B cell (primary cell): ENCODE results near the gene ITPK1. TPM values are rescaled to one million over a fixed set of nuclear protein-coding genes. Genes with fewer than 3 reads are reported as not detected.

Experiments used
- ATAC-seq: fragments of 200-7000 bp; cut with Tn5 transposase; one replicate; pipeline ENCODE4 v1.10.0; 2021; ENCODE audit warnings: low read depth, mild to moderate bottlenecking, moderate number of reproducible peaks, moderate library complexity
- CTCF ChIA-PET: fragments of 350-600 bp; sonication (Branson Sonifier 250); formaldehyde crosslinking; loops from one replicate; lab custom pipeline; 2021; ENCODE audit warnings: antibody characterized with exemption, inconsistent platforms; lab: Charles Lee
- POLR2A ChIA-PET: fragments of 350-600 bp; sonication (Branson Sonifier 250); formaldehyde crosslinking; loops from one replicate; lab custom pipeline; 2021; ENCODE audit warnings: antibody characterized with exemption; lab: Charles Lee
- DNase-seq: peaks from one replicate; pipeline ENCODE4 v3.0.0; 2013
- H2AFZ ChIP-seq: 2 replicates; pipeline ENCODE4 v1.6.1; 2012; ENCODE audit warnings: mild to moderate bottlenecking, low read depth, low read length; ENCODE audit not compliant: insufficient read depth, poor library complexity, severe bottlenecking
- H3K27ac ChIP-seq, 2 donors: 1 replicate in 1 of 2; 2 replicates in 1 of 2; pipeline ENCODE4 v1.5.1; 2012 to 2013; ENCODE audit warnings: low read length in 2 of 2, mild to moderate bottlenecking in 2 of 2, moderate library complexity in 1 of 2
- H3K27me3 ChIP-seq, 4 experiments: fragments of 200-600 bp in 1 of 4; sonication (generic) in 1 of 4; replicated peaks in 1 of 4; 1 replicate in 2 of 4; 2 replicates in 2 of 4; pipeline versions ENCODE4 v1.6.1 to v1.7.0; 2013 to 2016; ENCODE audit warnings: low read length in 3 of 4, mild to moderate bottlenecking in 2 of 4, mixed read lengths in 1 of 4, moderate library complexity in 1 of 4; ENCODE audit not compliant: insufficient read depth in 4 of 4, control insufficient read depth in 3 of 4; ENCODE audit errors: control extremely low read depth in 1 of 4
- H3K36me3 ChIP-seq, 2 experiments: replicated peaks in 1 of 2; 1 replicate in 1 of 2; 2 replicates in 1 of 2; pipeline versions ENCODE4 v1.6.1 to v1.7.1; 2013; ENCODE audit warnings: low read length in 1 of 2; ENCODE audit not compliant: insufficient read depth in 2 of 2, control insufficient read depth in 1 of 2; ENCODE audit errors: control extremely low read depth in 1 of 2, extremely low read depth in 1 of 2
- H3K4me1 ChIP-seq, 2 donors: fragments of 200-600 bp in 1 of 2; sonication (generic) in 1 of 2; 1 replicate in 1 of 2; 2 replicates in 1 of 2; pipeline versions ENCODE4 v1.5.1 to v1.6.1; 2013 to 2017; ENCODE audit warnings: low read length in 2 of 2; ENCODE audit not compliant: control insufficient read depth in 2 of 2, insufficient read depth in 2 of 2
- H3K4me2 ChIP-seq: replicated peaks from 2 replicates; pipeline ENCODE3; 2012; ENCODE audit warnings: mild to moderate bottlenecking, low read depth, low read length; ENCODE audit not compliant: poor library complexity, severe bottlenecking
- H3K4me3 ChIP-seq, 5 experiments: fragments of 200-600 bp in 1 of 5; sonication (generic) in 1 of 5; 1 replicate in 3 of 5; 2 replicates in 2 of 5; pipeline versions ENCODE4 v1.5.1 to v1.7.0; 2011 to 2016; ENCODE audit warnings: low read length in 4 of 5, mild to moderate bottlenecking in 4 of 5, low read depth in 2 of 5, control low read depth in 1 of 5, moderate library complexity in 1 of 5; ENCODE audit not compliant: insufficient read depth in 1 of 5; ENCODE audit errors: control extremely low read depth in 1 of 5, extremely low read depth in 1 of 5
- H3K79me2 ChIP-seq: fragments of 200-600 bp; sonication (generic); one replicate; pipeline ENCODE4 v1.6.0; 2016; ENCODE audit warnings: low read length; ENCODE audit not compliant: control insufficient read depth, insufficient read depth
- H3K9ac ChIP-seq: fragments of 200-600 bp; sonication (generic); 2 replicates; pipeline ENCODE4 v1.6.1; 2017; ENCODE audit warnings: mild to moderate bottlenecking, low read length, moderate library complexity
- H3K9me3 ChIP-seq, 3 donors: one replicate each; pipeline versions ENCODE4 v1.6.1 to v1.7.1; 2013; ENCODE audit warnings: low read length in 2 of 3; ENCODE audit not compliant: control insufficient read depth in 2 of 3, insufficient read depth in 1 of 3; ENCODE audit errors: control extremely low read depth in 1 of 3
- H4K20me1 ChIP-seq: 2 replicates; pipeline ENCODE4 v1.6.0; 2012; ENCODE audit warnings: mild to moderate bottlenecking, low read length; ENCODE audit not compliant: insufficient read depth, control insufficient read depth, poor library complexity, severe bottlenecking
- H3K27ac Mint-ChIP-seq: one replicate; pipeline ENCODE4 v1.8.0; 2021; ENCODE audit warnings: mixed read lengths
- H3K27me3 Mint-ChIP-seq: one replicate; pipeline ENCODE4 v1.8.0; 2021; ENCODE audit warnings: mixed read lengths
- H3K4me1 Mint-ChIP-seq: one replicate; pipeline ENCODE4 v1.8.0; 2021; ENCODE audit warnings: mixed read lengths
- H3K4me3 Mint-ChIP-seq: one replicate; pipeline ENCODE4 v1.8.0; 2021; ENCODE audit warnings: mixed read lengths
- H3K9me3 Mint-ChIP-seq: one replicate; pipeline ENCODE4 v1.8.0; 2022; ENCODE audit warnings: mixed read lengths; ENCODE audit not compliant: insufficient read depth
- CTCF ChIP-seq: fragments of 200-600 bp; IDR thresholded peaks from one replicate; pipeline ENCODE4 v1.8.0; 2022; ENCODE audit warnings: antibody characterized with exemption, mild to moderate bottlenecking
- EZH2 ChIP-seq: IDR thresholded peaks from 2 replicates; pipeline ENCODE4 v1.6.1; 2012; ENCODE audit warnings: borderline replicate concordance, low read depth, mild to moderate bottlenecking, moderate library complexity, low read length; ENCODE audit not compliant: insufficient read depth, poor library complexity, severe bottlenecking
- WGBS: methylation state at CpG from one replicate; pipeline ENCODE4 v1.1.5; 2013; ENCODE audit warnings: missing lambda C conversion rate; ENCODE audit not compliant: insufficient coverage; 5-methylcytosine and 5-hydroxymethylcytosine counted together
- intact Hi-C: fragments of 100-400 bp; cut with micrococcal nuclease; formaldehyde crosslinking; loops from one replicate; pipeline ENCODE4 v1.10.0; 2022
- polyA plus RNA-seq: library from polyadenylated mRNA; depleted of rRNA; stranded (reverse); fragments of >200 nt; gene quantifications from 2 replicates; pipeline ENCODE4 v1.2.3, GENCODE V29; 2012
- total RNA-seq, 2 donors: library from RNA; stranded (reverse); fragments of 120-200 nt in 1 of 2; gene quantifications; 1 replicate in 1 of 2; 2 replicates in 1 of 2; pipeline versions ENCODE4 v1.2.3 to v1.2.4, GENCODE V29; 2013 to 2022

The ITPK1 gene
- total and polyA plus RNA-seq, 2 donors (not counting 1 experiment from before 2014, with no cell fraction given), result 46.0 to 46.9 TPM

- H3K4me2 ChIP-seq, result no peak overlapping the region
- no peaks in the 10 kb centered on the region for H3K4me1 ChIP-seq
- Mint-ChIP-seq H3K4me3 (no peak overlapping the region), H3K4me1 (no peaks in the 10 kb centered on the region), H3K27ac (no peak overlapping the region), H3K27me3 (no peaks in the 10 kb centered on the region), H3K9me3 (no peaks in the 10 kb centered on the region)
- H3K27me3 ChIP-seq, result no peaks in the 10 kb centered on the region
- no peaks in the 10 kb centered on the region for H4K20me1 ChIP-seq
- POLR2A ChIA-PET, result no interaction called here
- no peak for ATAC-seq
- TF ChIP-seq CTCF (no peak), EZH2 (no peak)
- H3K36me3 ChIP-seq, result peaks cover 0 to 52% of the 10 kb centered on the region in 2 experiments
- no peak for DNase-seq
- no peaks in the 10 kb centered on the region for H3K9me3 ChIP-seq
- no peak overlapping the region for H3K9ac ChIP-seq
- H3K79me2 ChIP-seq, result no peaks in the 10 kb centered on the region
- no peak overlapping the region for H2AFZ ChIP-seq
- no peak overlapping the region for H3K4me3 ChIP-seq
- no peak overlapping the region for H3K27ac ChIP-seq
- intact Hi-C loops, result no loop called here
- WGBS, result 95% methylated on average over 23 of the region's 30 CpGs
- CTCF ChIA-PET, result interaction anchor here (1.3 to 1.4 kb wide), 2 partner anchors 9 to 189 kb away, joined by 3 to 5 read pairs; no protein-coding TSS in a partner anchor
These were observed 172.6 kb downstream of the ITPK1 start for GRCh38 chr14:92942976-92943710.

- Mint-ChIP-seq H3K4me3 (no peak overlapping the region), H3K4me1 (no peaks in the 10 kb centered on the region), H3K27me3 (no peaks in the 10 kb centered on the region), H3K9me3 (no peaks in the 10 kb centered on the region), H3K27ac (no peak overlapping the region)
- Histone ChIP-seq H4K20me1 (no peaks in the 10 kb centered on the region), H3K4me3 (no peak overlapping the region), H2AFZ (no peak overlapping the region), H3K4me1 (no peaks in the 10 kb centered on the region), H3K79me2 (no peaks in the 10 kb centered on the region), H3K36me3 (peaks cover 0 to 49% of the 10 kb centered on the region in 2 experiments), H3K27me3 (no peaks in the 10 kb centered on the region), H3K9ac (no peak overlapping the region), H3K27ac (no peak overlapping the region), H3K4me2 (no peak overlapping the region), H3K9me3 (no peaks in the 10 kb centered on the region)
- TF ChIP-seq EZH2 (no peak), CTCF (no peak)
- POLR2A ChIA-PET, result no interaction called here
- ATAC-seq (no peak), DNase-seq (no peak)
- intact Hi-C loops, result no loop called here
- CTCF ChIA-PET, result interaction anchor here (1.3 to 1.4 kb wide), 2 partner anchors 9 to 190 kb away, joined by 3 to 5 read pairs; no protein-coding TSS in a partner anchor
- 99% methylated on average over 7 of the region's 8 CpGs for WGBS
These were observed 173.1 kb downstream of the ITPK1 start for GRCh38 chr14:92942576-92942975.
